Thyroid gland (tissue), 4 donors: ENCODE results near the gene VWA3B.

ENCODE experiments used
- CTCF ChIP-seq, 6 experiments: fragments of 200-600 bp in 3 of 6; fragments of 450-650 bp in 3 of 6; sonication (generic) in 3 of 6; IDR thresholded peaks; one replicate each; pipeline ENCODE4 v1.5.1; 2016 to 2019; ENCODE audit warnings: antibody characterized with exemption in 6 of 6, mild to moderate bottlenecking in 2 of 6, inconsistent platforms in 1 of 6, moderate library complexity in 1 of 6
- POLR2A ChIP-seq, 2 donors: fragments of 450-650 bp; IDR thresholded peaks; one replicate each; pipeline ENCODE4 v1.6.1; 2017; ENCODE audit warnings: antibody characterized with exemption in 2 of 2, mild to moderate bottlenecking in 2 of 2, moderate library complexity in 1 of 2

DNA sequence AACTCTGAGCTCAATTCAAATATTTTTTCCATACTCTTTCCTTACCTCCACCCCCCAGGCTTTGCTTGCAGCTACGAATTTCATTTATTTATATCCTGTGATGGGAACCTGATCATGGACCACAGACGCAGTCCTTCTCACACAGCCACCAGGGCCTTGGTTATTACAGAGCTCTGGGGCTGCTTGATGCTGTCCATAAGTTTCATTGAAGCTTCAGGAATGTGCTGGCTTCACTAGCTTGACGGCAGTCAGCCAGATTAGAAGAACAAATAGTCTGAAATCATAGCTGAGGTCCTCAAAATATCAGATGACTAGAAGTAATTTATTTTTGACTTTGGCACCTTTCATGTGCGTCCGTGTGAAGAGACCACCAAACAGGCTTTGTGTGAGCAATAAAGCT lies 104.9 kb downstream of the VWA3B start:
- TF ChIP-seq CTCF (IDR thresholded peaks at IDR 0.05) = no peak
- no peak for TF ChIP-seq POLR2A (IDR thresholded peaks at IDR 0.05)
